Endodermal cell (in vitro differentiated cells): ENCODE results near the gene ATP10D. TPM values are rescaled to one million over a fixed set of nuclear protein-coding genes. Genes with fewer than 3 reads are reported as not detected.

Source experiments
- DNase-seq: peaks from one replicate; pipeline ENCODE4 v3.0.0-alpha.2; 2017
- H3K27ac ChIP-seq: 2 replicates; pipeline ENCODE4 v1.5.1; 2013; ENCODE audit warnings: mild to moderate bottlenecking, low read depth, low read length, moderate library complexity
- H3K27me3 ChIP-seq: 2 replicates; pipeline ENCODE4 v1.6.1; 2013; ENCODE audit warnings: mild to moderate bottlenecking, low read length, moderate library complexity; ENCODE audit not compliant: insufficient read depth, control insufficient read depth, poor library complexity, severe bottlenecking
- H3K36me3 ChIP-seq: 2 replicates; pipeline ENCODE4 v1.7.0; 2013; ENCODE audit warnings: mild to moderate bottlenecking, low read length, moderate library complexity; ENCODE audit not compliant: control insufficient read depth, insufficient read depth
- H3K4me1 ChIP-seq: one replicate; pipeline ENCODE4 v1.7.0; 2013; ENCODE audit warnings: low read length; ENCODE audit not compliant: control insufficient read depth, insufficient read depth
- H3K4me3 ChIP-seq: 2 replicates; pipeline ENCODE4 v1.5.1; 2013; ENCODE audit warnings: mild to moderate bottlenecking, low read length, moderate library complexity
- H3K9ac ChIP-seq: 2 replicates; pipeline ENCODE4 v1.6.1; 2013; ENCODE audit warnings: mild to moderate bottlenecking, low read length, moderate library complexity; ENCODE audit not compliant: poor library complexity, severe bottlenecking; ENCODE audit errors: extremely low read depth
- H3K9me3 ChIP-seq: 2 replicates; pipeline ENCODE4 v1.6.1; 2013; ENCODE audit warnings: mild to moderate bottlenecking, low read length, moderate library complexity; ENCODE audit not compliant: control insufficient read depth
- H3K27ac Mint-ChIP-seq: 2 replicates; pipeline ENCODE4 v1.8.0; 2020; ENCODE audit warnings: mixed read lengths
- H3K27me3 Mint-ChIP-seq: 2 replicates; pipeline ENCODE4 v1.8.0; 2021; ENCODE audit warnings: mild to moderate bottlenecking, mixed read lengths; ENCODE audit not compliant: insufficient read depth
- H3K36me3 Mint-ChIP-seq: 2 replicates; pipeline ENCODE4 v1.8.0; 2020; ENCODE audit warnings: low read depth, mixed read lengths
- H3K4me1 Mint-ChIP-seq: 2 replicates; pipeline ENCODE4 v1.8.0; 2020; ENCODE audit warnings: mixed read lengths
- H3K4me3 Mint-ChIP-seq: 2 replicates; pipeline ENCODE4 v1.8.0; 2020; ENCODE audit warnings: mild to moderate bottlenecking, moderate library complexity, mixed read lengths
- H3K9me3 Mint-ChIP-seq: 2 replicates; pipeline ENCODE4 v1.8.0; 2020; ENCODE audit warnings: mild to moderate bottlenecking, mixed read lengths
- CTCF ChIP-seq: fragments of 200-600 bp; sonication (generic); conservative IDR thresholded peaks from 2 replicates; pipeline ENCODE4 v1.5.0; 2021; ENCODE audit warnings: antibody characterized with exemption, mild to moderate bottlenecking
- WGBS, 2 experiments: methylation state at CpG; one replicate each; pipeline versions ENCODE4 v1.1.5 to v1.1.7; 2013; ENCODE audit warnings: missing lambda C conversion rate in 2 of 2, mixed read lengths in 1 of 2; ENCODE audit not compliant: insufficient coverage in 1 of 2, insufficient read length in 1 of 2; 5-methylcytosine and 5-hydroxymethylcytosine counted together
- total RNA-seq, 2 donors: library from RNA; stranded (reverse); fragmentation: NEBNext Ultra II Directional in 1 of 2; extraction: Animal tissue kit (Norgen Biotek cat#: 25700) in 1 of 2; gene quantifications; 2 replicates in 1 of 2; 3 replicates in 1 of 2; pipeline ENCODE4 v1.2.1, GENCODE V29; 2021

Gene ATP10D
- total RNA-seq, 2 donors from 2014 or later, result 0.27 to 1.1 TPM

DNA sequence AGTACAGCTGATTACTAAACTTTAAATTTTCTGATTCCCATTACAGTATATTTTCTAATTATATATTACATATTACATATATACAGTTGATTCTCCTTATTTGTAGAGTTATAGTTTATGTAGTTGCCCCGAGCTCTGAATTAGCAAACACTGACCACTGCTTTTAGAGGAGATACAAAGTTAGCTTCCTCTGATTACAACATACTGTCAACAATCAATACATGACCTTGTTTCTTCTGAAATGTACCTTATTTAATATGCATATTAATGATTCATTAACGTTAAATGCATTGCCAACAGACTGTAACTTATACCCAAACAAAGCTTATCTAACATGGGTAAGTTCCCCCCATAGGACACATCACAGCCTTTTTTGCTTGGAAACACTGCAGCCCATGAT lies 81.5 kb downstream of the ATP10D start:
- H3K4me1 Mint-ChIP-seq, result no peaks in the 10 kb centered on the region
- TF ChIP-seq CTCF, result no peak
- H3K27ac Mint-ChIP-seq, result no peak overlapping the region
- H3K27ac ChIP-seq, result no peak overlapping the region
- DNase-seq, result no peak
- H3K4me3 Mint-ChIP-seq, result no peak overlapping the region
- H3K9me3 Mint-ChIP-seq, result no peaks in the 10 kb centered on the region
- H3K27me3 Mint-ChIP-seq, result no peaks in the 10 kb centered on the region
- H3K27me3 ChIP-seq, result no peaks in the 10 kb centered on the region
- H3K36me3 ChIP-seq, result no peaks in the 10 kb centered on the region
- 86% methylated on average over 1 of the region's 2 CpGs; no CpG with 5 or more reads in 1 of the 2 experiments for WGBS, 2 experiments
- no peaks in the 10 kb centered on the region for H3K4me1 ChIP-seq
- no peaks in the 10 kb centered on the region for H3K9me3 ChIP-seq
- no peaks in the 10 kb centered on the region for H3K36me3 Mint-ChIP-seq
- H3K4me3 ChIP-seq, result no peak overlapping the region
- no peak overlapping the region for H3K9ac ChIP-seq

DNA sequence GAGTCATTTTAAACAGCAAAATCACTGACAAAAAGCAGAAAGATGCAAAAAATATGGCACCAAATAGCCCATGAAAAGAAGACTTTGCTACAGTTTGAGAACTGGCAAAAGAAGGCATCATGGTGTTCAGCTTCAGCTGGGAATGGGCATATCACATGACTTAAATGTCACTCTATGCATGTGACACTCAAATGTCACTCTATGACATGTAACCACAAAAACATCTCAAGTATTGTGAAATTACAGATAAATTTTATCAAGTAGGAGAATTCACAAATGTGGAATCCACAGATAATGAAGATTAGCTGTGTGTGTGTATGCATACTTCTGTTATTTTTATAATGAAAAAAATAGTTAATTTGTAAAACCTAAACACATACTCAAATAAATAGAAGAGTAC lies 81.9 kb downstream of the ATP10D start:
- H3K9me3 Mint-ChIP-seq, result no peaks in the 10 kb centered on the region
- Histone ChIP-seq H3K4me3 (no peak overlapping the region), H3K9ac (no peak overlapping the region), H3K4me1 (no peaks in the 10 kb centered on the region), H3K27me3 (no peaks in the 10 kb centered on the region), H3K27ac (no peak overlapping the region), H3K9me3 (no peaks in the 10 kb centered on the region), H3K36me3 (no peaks in the 10 kb centered on the region)
- no peaks in the 10 kb centered on the region for H3K4me1 Mint-ChIP-seq
- H3K4me3 Mint-ChIP-seq, result no peak overlapping the region
- no peaks in the 10 kb centered on the region for H3K27me3 Mint-ChIP-seq
- DNase-seq, result no peak
- H3K36me3 Mint-ChIP-seq, result no peaks in the 10 kb centered on the region
- no peak overlapping the region for H3K27ac Mint-ChIP-seq
- no peak for TF ChIP-seq CTCF

DNA sequence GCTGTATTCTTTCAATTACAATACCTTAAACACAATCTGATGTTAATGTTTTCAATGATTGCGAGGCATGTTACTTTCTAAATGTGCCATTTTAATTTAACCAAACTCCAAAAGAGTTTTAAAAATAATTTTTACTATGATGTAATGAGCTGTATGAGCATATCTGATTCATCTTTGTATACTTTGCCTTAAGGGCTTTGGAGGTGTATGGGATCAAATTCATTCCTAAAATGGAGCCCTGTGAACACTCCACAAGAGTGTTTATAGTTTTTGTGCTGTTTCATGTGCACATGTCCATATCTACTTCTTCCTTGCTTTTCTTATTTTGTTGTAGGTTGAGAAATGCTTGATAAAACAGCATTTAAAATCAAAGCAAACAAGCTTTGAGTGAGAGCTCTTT lies 82.4 kb downstream of the ATP10D start:
- no peak overlapping the region for H3K27ac ChIP-seq
- Mint-ChIP-seq H3K9me3 (no peaks in the 10 kb centered on the region), H3K27me3 (no peaks in the 10 kb centered on the region), H3K4me1 (no peaks in the 10 kb centered on the region), H3K27ac (no peak overlapping the region), H3K36me3 (no peaks in the 10 kb centered on the region), H3K4me3 (no peak overlapping the region)
- DNase-seq, result no peak
- no peaks in the 10 kb centered on the region for H3K4me1 ChIP-seq
- no peak for TF ChIP-seq CTCF
- no peak overlapping the region for H3K9ac ChIP-seq
- 100% methylated on average over 1 of the region's 1 CpG; no CpG with 5 or more reads in 1 of the 2 experiments for WGBS, 2 experiments
- H3K4me3 ChIP-seq, result no peak overlapping the region
- no peaks in the 10 kb centered on the region for H3K9me3 ChIP-seq
- H3K27me3 ChIP-seq, result no peaks in the 10 kb centered on the region
- no peaks in the 10 kb centered on the region for H3K36me3 ChIP-seq
